Esophagus muscularis mucosa (tissue), 4 donors: ENCODE data around the gene APOC1. TPM values are rescaled to one million over a fixed set of nuclear protein-coding genes. Genes with fewer than 3 reads are reported as not detected.
"Not testable (repeated sequence)": the region's sequence is repeated elsewhere in the genome, so short reads cannot be mapped to it uniquely, and the experiment has no call there.

ENCODE experiments used
- DNase-seq: peaks from one replicate; pipeline ENCODE4 v3.0.0-alpha.2; 2017; ENCODE audit errors: extremely low spot score
- H3K27ac ChIP-seq, 4 donors: fragments of 200-600 bp; sonication (generic); replicated peaks in 1 of 4; 1 replicate in 3 of 4; 2 replicates in 1 of 4; pipeline ENCODE4 v1.5.1; 2016 to 2019; ENCODE audit warnings: mild to moderate bottlenecking in 1 of 4
- H3K27me3 ChIP-seq, 4 donors: fragments of 200-600 bp; sonication (generic); one replicate each; pipeline versions ENCODE4 v1.5.1 to v1.6.0; 2016 to 2019
- H3K36me3 ChIP-seq, 4 donors: fragments of 200-600 bp; sonication (generic); one replicate each; pipeline ENCODE4 v1.5.1; 2016 to 2019
- H3K4me1 ChIP-seq, 4 donors: fragments of 200-600 bp; sonication (generic); one replicate each; pipeline ENCODE4 v1.5.1; 2016 to 2019
- H3K4me3 ChIP-seq, 4 donors: fragments of 200-600 bp; sonication (generic); 1 replicate in 2 of 4; 2 replicates in 2 of 4; pipeline ENCODE4 v1.5.1; 2016 to 2019; ENCODE audit warnings: mild to moderate bottlenecking in 4 of 4, moderate library complexity in 1 of 4
- H3K9me3 ChIP-seq, 4 donors: fragments of 200-600 bp; sonication (generic); 1 replicate in 3 of 4; 2 replicates in 1 of 4; pipeline ENCODE4 v1.5.1; 2016 to 2019
- CTCF ChIP-seq, 3 experiments: fragments of 200-600 bp in 2 of 3; fragments of 450-650 bp in 1 of 3; sonication (generic) in 2 of 3; IDR thresholded peaks; one replicate each; pipeline ENCODE4 v1.5.1; 2017 to 2019; ENCODE audit warnings: antibody characterized with exemption in 3 of 3, mild to moderate bottlenecking in 2 of 3, moderate library complexity in 1 of 3
- EP300 ChIP-seq: sonication (generic); formaldehyde crosslinking; IDR thresholded peaks from one replicate; pipeline ENCODE4 v1.6.1; 2017; ENCODE audit warnings: antibody characterized with exemption
- POLR2A ChIP-seq: fragments of 450-650 bp; IDR thresholded peaks from one replicate; pipeline ENCODE4 v1.6.1; 2017; ENCODE audit warnings: antibody characterized with exemption, moderate library complexity, mild to moderate bottlenecking, low read depth
- POLR2AphosphoS5 ChIP-seq, 2 donors: sonication (generic); formaldehyde crosslinking; IDR thresholded peaks; one replicate each; pipeline ENCODE4 v1.6.1; 2017; ENCODE audit warnings: antibody characterized with exemption in 2 of 2
- WGBS: methylation state at CpG from one replicate; pipeline ENCODE4 v1.1.5; 2018; 5-methylcytosine and 5-hydroxymethylcytosine counted together
- intact Hi-C: fragments of 100-400 bp; cut with DNase I; formaldehyde crosslinking; loops from one replicate; pipeline ENCODE4 v1.15.1; 2023
- total RNA-seq, 4 donors: library from RNA; depleted of rRNA; stranded (reverse); fragments of >200 nt; gene quantifications; one replicate each; pipeline versions ENCODE4 v1.1.0 to v1.2.1, GENCODE V29; 2016

APOC1 gene
- total RNA-seq, 4 donors from 2014 or later = 2.5 TPM; not detected in 3

- DNase-seq = no peak
- H3K9me3 ChIP-seq = no peaks in the 10 kb centered on the region
- no peaks in the 10 kb centered on the region for H3K27me3 ChIP-seq
- peaks cover 7 to 69% (median 62%) of the 10 kb centered on the region in 4 donors for H3K36me3 ChIP-seq
- 91% methylated on average over 4 of the region's 4 CpGs for WGBS
- H3K4me3 ChIP-seq = no peak overlapping the region
- intact Hi-C loops = no loop called here
- TF ChIP-seq EP300 (no peak), CTCF (IDR thresholded peaks at IDR 0.05) (no peak)
- H3K27ac ChIP-seq = no peak overlapping the region
- H3K4me1 ChIP-seq = peaks cover 2 to 6% (median 5%) of the 10 kb centered on the region in 4 donors
Observed at GRCh38 chr19:44884566-44884965, 29.8 kb upstream of the APOC1 start.

GRCh38 chr19:44886141-44886540 is 28.3 kb upstream of the APOC1 start:
- no peak for DNase-seq
- WGBS = 89% methylated on average over 6 of the region's 6 CpGs
- Histone ChIP-seq H3K36me3 (peaks cover 7 to 64% (median 56%) of the 10 kb centered on the region in 4 donors), H3K27me3 (no peaks in the 10 kb centered on the region), H3K4me1 (peaks cover 8 to 12% (median 11%) of the 10 kb centered on the region in 4 donors), H3K27ac (no peak overlapping the region), H3K4me3 (no peak overlapping the region), H3K9me3 (no peaks in the 10 kb centered on the region)
- TF ChIP-seq CTCF (IDR thresholded peaks at IDR 0.05) (no peak), EP300 (no peak), POLR2A (no peak), POLR2AphosphoS5 (IDR thresholded peaks at IDR 0.05) (no peak)
- intact Hi-C loops = no loop called here

GRCh38 chr19:44887648-44888047 is 26.8 kb upstream of the APOC1 start:
- Histone ChIP-seq H3K4me3 (no peak overlapping the region), H3K9me3 (no peaks in the 10 kb centered on the region), H3K36me3 (peaks cover 7 to 62% (median 57%) of the 10 kb centered on the region in 4 donors), H3K27me3 (no peaks in the 10 kb centered on the region), H3K27ac (no peak overlapping the region), H3K4me1 (peaks cover 18 to 25% (median 23%) of the 10 kb centered on the region in 4 donors)
- TF ChIP-seq POLR2A (no peak), EP300 (no peak), POLR2AphosphoS5 (IDR thresholded peaks at IDR 0.05) (no peak), CTCF (IDR thresholded peaks at IDR 0.05) (no peak)
- intact Hi-C loops = no loop called here
- 84% methylated on average over 4 of the region's 4 CpGs for WGBS
- DNase-seq = no peak

- Histone ChIP-seq H3K4me1 (peaks cover 19 to 32% (median 29%) of the 10 kb centered on the region in 4 donors), H3K36me3 (peaks cover 7 to 64% (median 59%) of the 10 kb centered on the region in 4 donors)
- H3K9me3 ChIP-seq, H3K27ac ChIP-seq, intact Hi-C loops, H3K27me3 ChIP-seq, DNase-seq, H3K4me3 ChIP-seq: not testable (repeated sequence)
- 86% methylated on average over 4 of the region's 5 CpGs for WGBS
Observed at GRCh38 chr19:44888335-44888734, 26.1 kb upstream of the APOC1 start.

- TF ChIP-seq POLR2AphosphoS5 (IDR thresholded peaks at IDR 0.05) (no peak), EP300 (no peak), CTCF (IDR thresholded peaks at IDR 0.05) (no peak), POLR2A (no peak)
- Histone ChIP-seq H3K27ac (peak overlapping the region; percentile 90 to 94 (median 92)), H3K27me3 (no peaks in the 10 kb centered on the region), H3K4me1 (peaks cover 19 to 32% (median 31%) of the 10 kb centered on the region in 4 donors), H3K4me3 (peak overlapping the region; percentile 68 to 91 (median 80)), H3K9me3 (no peaks in the 10 kb centered on the region), H3K36me3 (peaks cover 23 to 66% (median 62%) of the 10 kb centered on the region in 4 donors)
- intact Hi-C loops = loop anchor here (10.0 kb wide), 1 partner anchor 185 kb away; the partner anchor contains the start of genes GEMIN7 and ZNF296
- no peak for DNase-seq
- WGBS = 58% methylated on average over 17 of the region's 17 CpGs
Observed at GRCh38 chr19:44889830-44890365, 24.5 kb upstream of the APOC1 start.
